ENCODE measurements around the gene SNCA.

SNCA gene

DNA sequence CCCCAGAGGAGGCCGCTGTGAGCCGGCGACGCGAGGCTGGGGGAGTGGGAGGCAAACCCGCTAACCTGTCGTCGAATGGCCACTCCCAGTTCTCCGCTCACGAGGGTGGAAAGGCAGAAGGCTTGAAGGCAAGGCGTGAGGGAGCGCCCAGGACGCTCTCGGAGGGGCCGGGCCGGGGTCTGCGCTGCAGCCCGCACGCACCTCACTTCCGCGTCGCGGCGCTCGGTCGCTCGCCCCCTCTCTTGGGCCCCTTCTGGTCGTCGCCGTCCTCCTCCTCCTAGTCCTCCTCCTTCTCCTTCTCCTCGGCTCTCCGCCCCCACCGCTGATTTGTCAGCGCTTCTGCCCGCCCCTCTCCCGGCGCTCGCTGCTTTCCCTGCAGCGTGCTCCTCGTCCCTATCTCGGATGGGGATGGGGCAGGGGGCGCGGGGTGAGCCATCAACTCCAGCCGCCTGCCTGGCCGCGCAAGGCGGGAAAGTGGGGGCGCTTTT lies at the start of gene SNCA:
SNCA (minus strand) TSS at position 265 of the 488 bp plus-strand sequence. CDS start 1,494 bp downstream, outside the sequence.
- DNase-seq (ENCODE audit: low spot score): peak; percentile 49

DNA sequence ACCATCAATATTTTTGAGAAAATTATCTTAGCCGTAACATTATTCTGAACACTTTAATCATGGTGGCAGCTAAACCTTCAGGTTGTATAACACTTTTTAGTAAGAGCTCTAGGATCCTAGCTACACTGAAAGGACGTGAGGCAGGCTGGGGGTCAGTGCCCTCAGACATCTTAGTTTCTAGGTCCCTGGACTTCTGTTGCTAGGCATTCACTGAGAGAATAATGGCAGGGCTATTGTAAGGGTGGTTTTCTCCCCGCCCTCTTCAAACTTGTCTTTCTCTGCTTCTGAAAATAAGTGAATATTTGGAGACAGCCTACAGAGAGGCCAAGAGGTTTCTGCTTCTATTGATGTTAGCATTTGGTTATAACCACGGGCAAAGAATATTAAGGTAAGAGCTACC lies 42.3 kb upstream of the SNCA start:
- no peak for DNase-seq (ENCODE audit: low spot score)

DNA sequence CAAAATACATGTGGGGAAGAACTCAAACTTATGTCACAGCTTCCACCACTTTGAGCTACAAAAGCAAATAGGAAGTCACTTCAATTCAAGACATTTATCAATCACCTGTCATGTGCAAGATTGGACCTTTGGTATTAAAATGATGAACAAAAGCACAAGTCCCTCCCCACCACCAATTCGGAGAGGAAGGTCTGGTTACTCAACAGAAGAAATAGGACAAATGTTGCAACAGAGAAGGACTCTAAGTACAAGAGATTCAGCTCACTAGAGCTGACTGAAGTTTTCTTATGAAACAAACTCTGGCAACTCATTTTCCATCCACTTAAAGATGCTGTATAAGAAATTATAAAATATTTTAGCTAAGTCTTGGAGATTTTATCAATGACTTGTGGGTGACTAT lies 41.6 kb upstream of the SNCA start:
- no peak for DNase-seq (ENCODE audit: low spot score)

DNA sequence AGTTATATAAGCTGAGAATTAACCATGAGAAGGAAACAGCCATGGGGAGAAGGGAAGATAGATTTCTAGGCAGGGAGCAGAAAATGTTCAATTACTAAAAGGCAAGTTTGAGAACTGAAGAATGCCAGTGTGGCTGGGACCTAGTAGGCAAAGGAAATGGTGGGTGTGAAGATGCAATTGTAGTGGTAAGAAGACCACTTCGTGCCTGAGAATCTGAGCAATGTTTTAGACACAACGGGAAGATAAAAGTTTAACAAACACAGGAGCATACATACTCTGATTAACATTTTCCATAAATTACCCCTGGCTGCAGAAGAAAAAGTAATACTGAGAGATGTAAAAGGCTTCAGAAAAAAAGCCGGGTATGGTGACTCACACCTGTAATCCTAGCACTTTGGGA lies 39.6 kb upstream of the SNCA start:
- DNase-seq (ENCODE audit: low spot score): no peak

DNA sequence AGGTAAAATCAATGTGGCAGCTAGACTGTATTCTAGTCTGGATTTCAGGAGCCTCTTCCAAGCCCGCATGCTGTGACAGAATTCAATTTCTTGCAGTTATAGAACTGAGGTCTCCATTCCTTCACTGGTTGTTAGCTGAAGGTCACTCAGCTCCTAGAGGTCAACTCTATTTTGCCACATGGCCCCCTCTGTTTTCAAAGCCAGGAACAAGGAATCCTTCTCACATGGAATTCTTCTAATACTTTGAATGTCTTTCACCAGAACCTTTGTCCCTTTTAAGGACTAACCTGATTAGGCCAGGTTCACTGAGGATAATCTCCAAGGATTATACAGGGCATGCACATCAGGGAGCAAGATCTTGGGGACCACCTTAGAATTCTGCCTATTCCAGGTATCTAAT lies 34.2 kb upstream of the SNCA start:
- no peak for DNase-seq (ENCODE audit: low spot score)

DNA sequence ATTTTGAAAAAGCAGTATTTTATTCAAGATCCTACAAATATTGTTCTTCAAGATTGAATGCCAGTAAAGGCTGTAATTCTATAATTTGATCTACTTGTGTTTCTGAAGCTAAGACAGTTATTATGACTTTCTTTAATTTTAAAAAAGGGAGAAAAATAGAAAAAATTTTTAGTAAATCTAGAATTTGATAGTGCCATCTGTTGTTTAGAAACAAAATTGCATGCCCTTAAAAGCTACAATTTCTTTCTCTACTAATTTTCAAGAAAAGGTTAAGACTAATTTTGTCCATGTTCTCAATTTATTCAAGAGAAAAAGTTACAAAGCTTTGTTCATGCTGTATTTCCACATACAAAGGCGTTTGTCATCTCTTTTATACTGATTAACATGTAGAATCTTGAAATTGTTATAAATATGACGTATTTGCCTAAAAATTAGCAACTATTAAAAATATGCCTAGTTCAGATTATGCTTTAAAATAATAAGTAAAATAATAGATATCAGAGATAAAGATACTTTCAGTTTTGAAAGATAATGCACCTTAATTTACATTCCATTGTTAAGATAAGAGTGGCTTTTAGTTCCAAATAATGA lies 32.1 kb upstream of the SNCA start:
- no peak for DNase-seq (ENCODE audit: low spot score)

DNA sequence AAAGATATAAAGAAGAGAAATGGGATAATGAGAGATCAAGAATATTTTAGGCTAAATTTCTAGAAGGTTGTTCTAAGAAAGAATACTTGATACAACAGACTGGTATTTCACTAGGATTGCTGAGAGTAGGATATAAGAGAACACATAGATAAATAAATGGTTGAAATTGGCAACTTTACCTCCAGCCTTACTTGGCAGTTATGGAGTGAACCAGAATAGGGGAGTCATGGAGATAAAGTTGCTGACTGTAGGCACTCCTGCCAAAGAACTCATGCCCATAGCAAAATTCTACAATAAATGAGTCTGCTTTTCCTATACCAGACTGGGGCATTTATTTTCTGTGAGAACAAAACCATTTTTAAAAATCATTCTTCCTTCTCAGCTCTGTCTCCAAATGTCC lies 31.3 kb upstream of the SNCA start:
- no peak for DNase-seq (ENCODE audit: low spot score)

DNA sequence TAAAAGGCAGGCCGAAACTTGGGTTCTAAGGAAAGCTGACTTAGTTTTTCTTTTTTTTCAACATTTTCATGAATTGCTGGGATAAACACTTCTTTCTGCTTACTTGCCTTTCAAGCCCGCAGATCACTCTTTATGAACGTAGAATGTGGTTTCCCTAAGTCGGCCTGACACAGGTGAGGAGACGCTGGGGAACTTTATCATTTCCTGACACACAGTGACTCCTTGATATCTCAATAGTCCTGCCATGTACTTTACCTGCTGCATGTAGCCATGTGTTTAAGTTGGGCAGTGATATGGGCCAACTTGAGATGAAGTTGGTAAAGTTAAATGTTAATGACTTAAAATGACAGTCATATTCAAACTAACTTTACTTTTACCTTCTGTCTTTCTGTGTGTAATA lies 26.6 kb upstream of the SNCA start:
- no peak for DNase-seq (ENCODE audit: low spot score)

DNA sequence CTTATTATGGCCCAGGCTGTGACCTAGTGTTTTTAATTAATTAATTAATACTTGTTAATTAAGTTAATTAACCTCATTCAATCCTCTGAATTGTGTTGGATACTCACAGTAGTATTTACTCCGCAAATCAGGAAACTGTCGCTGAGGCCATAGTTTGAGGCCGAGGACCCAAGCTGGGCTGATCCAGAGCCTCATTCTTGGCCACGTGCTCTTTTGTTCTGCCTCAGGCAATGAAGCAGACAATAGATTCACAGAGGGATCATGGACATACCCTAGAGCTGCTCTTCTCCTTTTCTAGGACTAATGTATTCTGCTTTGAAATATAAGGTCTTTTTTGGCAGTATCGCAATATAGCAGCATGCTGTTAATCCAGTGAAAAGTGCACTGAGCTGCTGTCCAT lies 24.0 kb upstream of the SNCA start:
- DNase-seq (ENCODE audit: low spot score): no peak

DNA sequence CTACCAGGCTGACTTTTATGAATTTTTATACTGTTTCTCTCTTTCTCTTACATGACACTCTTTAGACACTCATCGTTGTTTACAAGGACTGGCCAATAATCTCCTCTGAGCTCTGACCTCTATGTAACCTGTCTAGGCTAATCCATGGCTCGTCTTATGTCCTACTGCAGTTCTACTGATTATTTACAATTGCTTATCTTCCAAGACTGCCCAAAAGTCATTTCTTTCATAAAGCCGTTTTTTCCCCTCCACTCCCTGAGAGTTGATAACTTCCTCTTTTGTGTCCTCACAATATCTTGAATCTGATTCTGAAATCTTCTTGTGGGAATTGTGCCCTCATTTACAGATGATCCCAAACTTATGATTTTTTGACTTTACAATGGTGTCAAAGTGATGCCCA lies 18.3 kb upstream of the SNCA start:
- no peak for DNase-seq (ENCODE audit: low spot score)

DNA sequence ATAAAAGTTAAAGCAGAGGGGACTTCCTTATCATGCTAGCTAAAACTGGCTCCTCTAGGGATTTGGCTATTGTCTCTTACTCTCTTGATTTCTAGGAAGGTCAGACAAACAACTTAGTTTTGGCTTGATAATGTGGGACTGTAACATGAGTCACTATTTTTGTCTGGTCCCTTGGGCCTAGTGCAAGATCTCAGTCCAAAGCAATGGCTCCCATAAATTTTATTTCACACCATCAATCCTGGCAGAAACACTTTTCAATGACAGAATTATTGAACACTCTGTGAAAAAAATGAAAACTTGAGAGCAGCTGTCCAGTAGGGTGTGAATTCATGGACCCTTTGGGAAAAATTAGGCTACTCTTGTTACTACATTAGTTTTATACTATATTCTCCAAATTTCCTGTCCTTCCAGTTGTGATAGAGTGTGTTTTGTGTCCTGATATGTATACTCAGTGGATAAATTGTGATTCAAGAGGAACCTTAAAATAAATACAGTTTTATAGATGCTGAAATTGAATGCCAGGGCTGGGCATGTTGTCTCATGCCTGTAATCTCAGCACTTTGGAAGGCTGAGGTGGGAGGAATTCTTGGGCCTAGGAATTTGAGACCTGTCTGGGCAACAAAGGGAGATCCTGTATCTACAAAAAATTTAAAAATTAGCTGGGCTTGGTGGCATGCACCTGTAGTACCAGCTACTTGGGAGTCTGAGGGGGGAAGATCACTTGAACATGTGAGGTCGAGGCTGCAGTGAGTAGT lies 10.8 kb upstream of the SNCA start:
- no peak for DNase-seq (ENCODE audit: low spot score)

DNA sequence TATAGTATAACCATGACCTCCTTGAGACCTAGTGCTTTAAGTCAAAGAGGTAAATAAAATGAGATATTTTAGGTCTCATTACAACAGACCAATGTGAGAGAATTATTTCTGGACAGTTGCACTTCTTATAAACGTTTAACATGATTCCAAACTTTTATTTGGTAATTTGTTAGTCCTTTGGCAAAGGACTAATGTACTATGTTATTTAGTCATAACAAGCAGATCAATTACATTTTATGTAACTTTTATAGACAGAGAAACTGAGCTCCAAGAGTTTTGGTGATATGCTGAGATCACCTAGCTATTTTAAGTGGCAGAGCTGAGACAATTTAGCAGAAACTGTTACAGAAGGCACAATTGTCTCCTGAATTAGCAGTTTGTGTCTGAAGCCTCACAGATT lies 2.6 kb upstream of the SNCA start:
- no peak for DNase-seq (ENCODE audit: low spot score)

DNA sequence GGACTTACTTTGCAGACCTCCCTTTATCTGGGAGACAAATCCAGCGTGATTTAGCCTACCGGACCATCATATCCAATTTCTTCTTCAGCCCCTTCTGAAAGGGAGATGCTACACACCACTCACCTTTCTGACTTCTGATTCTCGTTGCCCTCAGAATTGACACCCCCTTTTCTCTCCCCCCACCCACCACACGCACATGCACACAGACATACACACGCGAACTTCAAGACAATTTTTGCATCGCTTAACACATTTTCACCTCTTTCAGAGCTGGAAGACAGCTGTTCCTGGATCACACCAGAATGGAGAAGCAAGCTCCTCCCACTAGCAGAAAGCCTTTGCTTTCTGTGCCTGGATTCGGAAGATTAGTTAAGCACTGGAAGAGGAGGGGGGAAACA lies 1.0 kb upstream of the SNCA start:
- DNase-seq (ENCODE audit: low spot score): peak; percentile 10

DNA sequence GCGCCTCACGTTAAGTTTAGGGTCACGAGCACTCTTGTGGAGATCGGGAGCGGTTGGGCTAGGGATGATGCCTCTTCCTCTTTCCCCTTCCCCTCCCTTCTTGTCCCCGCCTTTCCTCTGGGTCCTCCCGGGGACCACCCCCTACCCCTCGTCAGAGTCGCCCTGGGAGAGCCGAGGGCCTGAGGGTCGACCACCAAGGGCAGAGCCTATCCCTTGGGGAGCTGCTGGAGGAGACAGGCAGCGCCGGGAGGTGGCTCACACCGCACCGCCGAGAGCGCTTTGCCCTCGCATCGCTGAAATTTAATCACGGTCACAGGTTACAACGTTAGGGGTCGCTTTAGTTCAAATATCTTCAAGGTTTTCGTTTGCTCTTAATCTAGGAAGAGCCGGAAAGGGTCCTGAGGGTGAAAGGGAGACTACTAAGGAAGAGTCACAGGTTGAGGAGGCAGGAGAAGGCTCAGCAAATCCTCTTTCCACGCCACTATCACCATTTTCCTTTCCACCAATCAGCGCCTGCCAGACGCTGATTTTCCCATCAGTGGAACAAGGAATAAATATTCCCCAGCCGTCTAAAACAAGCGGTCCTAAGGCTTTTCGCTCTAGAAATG lies 528 bp upstream of the SNCA start:
- peak; percentile 17 for DNase-seq (ENCODE audit: low spot score)

DNA sequence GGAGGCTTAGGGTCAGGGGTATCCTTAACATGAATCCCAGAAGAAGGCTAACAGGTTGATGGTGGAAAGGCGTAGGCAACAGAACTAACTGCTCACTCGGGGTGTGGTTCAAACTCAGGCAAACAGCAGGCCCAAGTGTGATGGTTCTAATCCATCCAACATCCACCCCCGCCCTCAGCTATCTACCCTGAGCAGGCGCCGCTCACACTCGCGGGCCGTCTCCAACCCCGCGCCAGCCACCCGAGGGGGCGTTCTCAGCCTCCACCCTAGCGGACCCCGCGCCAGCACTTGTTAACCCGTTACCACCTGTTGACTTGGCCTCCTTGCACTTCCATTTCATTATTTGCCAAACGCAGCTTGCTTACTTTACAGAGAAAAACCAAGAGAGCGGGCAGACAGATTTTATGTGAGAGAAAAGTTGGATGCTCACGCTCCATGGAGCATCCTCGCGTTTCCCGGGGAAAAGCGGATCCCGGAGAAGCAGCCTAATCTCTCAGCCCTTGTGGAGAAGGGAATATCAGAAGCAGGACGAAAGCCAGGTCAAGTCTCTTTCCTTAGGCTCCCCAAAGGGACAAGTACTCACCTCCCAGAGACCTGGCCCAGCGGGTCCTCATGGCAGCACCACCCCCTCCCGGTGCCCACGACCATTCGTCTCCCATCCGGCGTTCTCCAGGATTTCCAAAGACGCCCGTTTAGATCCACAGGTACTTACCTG lies 773 bp downstream of the SNCA start:
- DNase-seq (ENCODE audit: low spot score): peak; percentile 4

DNA sequence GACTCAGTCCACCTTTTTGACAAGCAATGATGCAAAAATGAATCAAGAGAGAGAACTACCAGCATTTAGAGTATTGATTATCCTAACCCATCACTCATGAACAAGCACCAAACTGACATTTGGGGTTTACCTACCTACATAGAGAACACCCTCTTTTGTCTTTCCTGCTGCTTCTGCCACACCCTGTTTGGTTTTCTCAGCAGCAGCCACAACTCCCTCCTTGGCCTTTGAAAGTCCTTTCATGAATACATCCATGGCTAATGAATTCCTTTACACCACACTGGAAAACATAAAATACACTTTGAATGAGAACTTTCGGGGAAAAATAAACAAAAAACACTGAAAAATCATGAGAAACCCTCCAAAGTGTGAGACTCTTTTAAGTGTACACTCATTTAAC lies 1.5 kb downstream of the SNCA start:
- DNase-seq (ENCODE audit: low spot score): no peak

DNA sequence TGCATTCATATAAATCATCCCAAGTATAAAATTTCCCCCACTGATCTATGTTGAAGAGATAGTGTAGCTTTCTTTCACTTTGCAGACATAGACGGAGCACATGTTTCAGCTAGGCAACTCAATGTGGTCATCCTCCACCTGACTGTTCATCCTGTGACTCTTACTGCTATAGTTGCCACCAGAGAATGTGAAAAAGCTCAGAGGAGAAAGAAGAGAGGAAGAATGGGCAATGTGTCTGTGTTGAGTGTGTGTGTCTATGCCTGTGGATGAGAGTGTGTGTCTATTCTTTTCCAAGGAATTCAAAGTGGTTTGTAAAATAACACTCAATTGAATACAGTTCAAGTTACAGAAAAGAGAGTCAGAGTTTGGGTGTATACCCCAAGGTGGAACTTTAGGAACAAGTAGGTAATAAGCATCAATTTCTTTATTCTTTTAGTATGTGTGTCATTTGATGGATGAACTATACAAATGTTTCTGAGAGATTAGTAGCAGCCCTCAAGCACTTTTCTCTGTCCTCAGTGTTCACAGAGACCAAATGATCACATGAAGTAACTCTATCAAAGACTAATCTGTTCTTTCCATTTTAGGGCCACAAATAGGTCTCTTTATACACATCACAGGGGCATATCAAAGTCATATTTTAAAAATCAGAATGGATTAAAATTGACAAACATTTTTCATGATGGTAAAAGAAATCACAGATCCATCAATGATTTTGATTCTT lies 2.3 kb downstream of the SNCA start:
- no peak for DNase-seq (ENCODE audit: low spot score)

DNA sequence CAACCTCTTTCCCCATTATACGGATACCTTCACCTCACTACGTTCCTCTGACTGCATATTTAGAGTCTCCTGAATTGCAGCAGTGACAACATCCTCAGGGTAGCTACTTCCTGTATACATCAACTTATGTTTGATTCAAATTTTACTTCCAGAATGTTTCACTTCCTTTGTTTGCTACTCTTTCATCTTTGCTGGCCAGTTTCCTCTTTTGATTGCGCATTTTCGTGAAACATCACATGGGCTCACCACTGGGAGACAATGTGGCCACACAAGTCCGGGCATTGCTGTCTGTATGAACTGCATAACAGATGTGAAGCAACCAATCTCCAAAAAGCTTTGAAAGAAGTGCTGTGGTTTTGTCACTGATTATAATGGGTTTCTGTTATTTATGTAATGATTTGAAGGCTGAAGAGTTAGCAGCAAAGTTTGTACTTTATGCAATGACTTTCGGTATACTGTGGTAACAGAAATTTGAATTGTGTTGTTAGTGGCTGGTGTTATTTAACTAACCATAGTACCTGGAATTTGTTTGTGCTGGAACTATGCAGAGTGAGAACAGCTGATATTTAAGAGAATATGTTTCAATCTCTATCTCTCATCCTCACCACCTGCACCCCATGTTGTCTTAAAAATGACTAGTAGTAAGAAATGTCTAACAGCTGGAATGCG lies 7.4 kb downstream of the SNCA start:
- DNase-seq (ENCODE audit: low spot score): no peak

DNA sequence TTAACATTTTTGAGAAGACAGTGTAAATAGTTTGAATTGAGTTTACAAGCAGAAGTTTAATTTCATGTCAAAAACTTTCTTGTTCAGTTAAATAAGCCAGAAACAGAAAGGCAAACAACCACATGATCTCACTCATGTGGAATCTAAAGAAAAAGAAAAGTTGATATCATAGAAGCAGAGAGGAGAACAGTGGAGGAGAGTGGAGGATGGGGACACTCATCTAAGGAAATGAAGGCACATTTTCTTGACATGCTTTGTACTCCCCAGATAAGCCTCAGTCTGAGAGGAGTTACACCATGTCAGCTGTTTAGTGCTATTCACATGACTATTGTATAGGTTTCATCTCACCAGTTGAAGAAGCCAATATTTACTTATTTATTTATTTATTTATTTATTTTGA lies 13.5 kb downstream of the SNCA start:
- DNase-seq (ENCODE audit: low spot score): no peak

DNA sequence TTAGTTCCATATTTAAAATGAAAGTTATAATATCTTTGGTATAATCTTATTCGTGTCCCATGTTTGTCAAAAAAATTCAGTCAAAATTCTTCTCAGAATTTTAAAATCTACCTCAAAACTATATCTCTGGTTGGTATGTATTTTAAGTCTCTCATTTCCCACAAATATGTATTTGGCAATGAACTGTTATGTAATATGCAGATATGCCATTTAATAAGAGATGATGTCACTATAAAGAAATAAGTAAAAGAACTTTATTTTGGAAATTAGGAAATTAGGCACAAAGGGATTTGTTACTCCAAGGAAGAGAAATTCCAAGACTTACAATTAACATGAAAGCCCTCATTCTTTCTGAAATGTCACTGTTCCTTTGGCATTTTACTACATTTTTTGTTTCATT lies 15.3 kb downstream of the SNCA start:
- DNase-seq (ENCODE audit: low spot score): no peak

DNA sequence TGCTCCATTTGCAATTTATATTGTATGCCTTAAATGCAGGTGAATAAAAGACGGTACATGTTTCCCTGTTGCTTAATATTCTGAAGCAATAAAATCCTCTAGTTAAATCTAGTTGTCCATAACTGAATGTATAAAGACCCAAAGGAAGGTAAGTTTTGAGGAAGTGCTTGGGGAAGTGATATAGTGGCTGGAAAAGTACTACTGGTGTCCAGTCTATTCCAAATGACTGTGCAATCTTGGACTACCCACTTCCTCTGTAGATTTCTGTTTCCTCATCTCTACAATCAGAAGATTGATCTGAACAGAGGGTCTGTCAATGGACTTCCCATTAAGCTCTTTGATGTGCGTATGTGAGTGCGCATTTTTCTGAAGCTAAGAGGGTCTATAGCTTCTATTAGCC lies 17.0 kb downstream of the SNCA start:
- DNase-seq (ENCODE audit: low spot score): no peak

DNA sequence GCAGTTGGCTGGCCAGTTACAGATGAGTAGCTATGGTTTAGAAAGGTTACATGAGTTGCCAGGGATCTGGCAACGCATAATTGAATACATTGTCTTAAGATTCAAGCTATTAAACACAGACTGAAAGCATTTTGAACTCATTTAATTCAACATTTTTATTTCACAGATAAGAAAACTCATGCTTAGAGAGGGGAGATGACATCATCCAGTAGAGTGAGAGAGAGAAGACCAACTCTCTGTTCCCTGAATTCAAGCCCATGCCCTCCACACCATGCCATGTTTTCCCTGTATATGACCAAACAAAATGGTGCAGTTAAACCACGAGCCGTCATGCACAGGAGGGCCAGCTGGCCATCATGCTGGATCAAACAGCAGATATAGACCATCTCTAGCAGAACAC lies 22.6 kb downstream of the SNCA start:
- no peak for DNase-seq (ENCODE audit: low spot score)
